GM18867 (cell line): ENCODE data around the gene YIPF2.
"Not testable (repeated sequence)": the region's sequence is repeated elsewhere in the genome, so short reads cannot be mapped to it uniquely, and the experiment has no call there.

Experiments
- ATAC-seq: cut with Tn5 transposase; IDR thresholded peaks from one replicate; pipeline ENCODE4 v1.9.1; 2021; ENCODE audit warnings: mild to moderate bottlenecking, moderate library complexity; ENCODE audit not compliant: unreplicated experiment

YIPF2 gene

DNA sequence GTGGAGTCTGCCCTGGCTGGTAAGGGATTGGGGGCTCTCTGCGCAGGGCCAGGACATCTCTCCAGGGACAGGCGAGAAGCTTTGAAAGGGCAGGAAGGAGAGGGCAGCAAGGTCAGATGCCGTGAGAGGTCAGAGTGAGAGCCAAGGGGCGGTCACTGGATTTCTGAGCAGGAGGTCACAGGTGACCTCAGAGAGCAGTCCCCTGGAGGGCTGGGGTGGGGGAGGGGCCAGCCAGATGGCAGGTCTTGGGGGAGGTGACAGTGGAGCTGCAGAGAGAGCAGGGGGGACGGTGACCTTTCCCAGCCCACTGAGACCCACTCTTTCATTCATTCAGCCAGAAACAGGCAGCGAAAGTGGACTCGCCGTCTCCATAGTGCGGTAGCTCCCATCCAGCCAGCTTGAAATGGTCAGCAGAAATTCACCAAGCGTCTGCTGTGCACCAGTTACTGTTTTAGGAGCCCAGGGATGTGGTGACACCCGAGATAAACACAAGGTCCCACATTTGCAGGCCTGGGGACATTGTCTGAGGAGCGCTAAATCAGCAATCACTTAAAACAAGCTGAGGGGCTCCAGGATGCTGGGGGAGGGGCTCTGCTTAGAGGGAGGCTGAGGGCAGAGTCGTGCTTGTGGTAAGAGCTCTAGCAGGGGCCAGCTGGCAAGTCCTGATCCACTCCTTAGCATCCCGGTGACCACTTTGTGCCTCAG lies 46.9 kb downstream of the YIPF2 start:
- no peak for ATAC-seq

- ATAC-seq: no peak
Observed at GRCh38 chr19:10878253-10878652, 50.2 kb downstream of the YIPF2 start.

GRCh38 chr19:10877608-10878007 lies 50.8 kb downstream of the YIPF2 start:
- ATAC-seq: not testable (repeated sequence)

DNA sequence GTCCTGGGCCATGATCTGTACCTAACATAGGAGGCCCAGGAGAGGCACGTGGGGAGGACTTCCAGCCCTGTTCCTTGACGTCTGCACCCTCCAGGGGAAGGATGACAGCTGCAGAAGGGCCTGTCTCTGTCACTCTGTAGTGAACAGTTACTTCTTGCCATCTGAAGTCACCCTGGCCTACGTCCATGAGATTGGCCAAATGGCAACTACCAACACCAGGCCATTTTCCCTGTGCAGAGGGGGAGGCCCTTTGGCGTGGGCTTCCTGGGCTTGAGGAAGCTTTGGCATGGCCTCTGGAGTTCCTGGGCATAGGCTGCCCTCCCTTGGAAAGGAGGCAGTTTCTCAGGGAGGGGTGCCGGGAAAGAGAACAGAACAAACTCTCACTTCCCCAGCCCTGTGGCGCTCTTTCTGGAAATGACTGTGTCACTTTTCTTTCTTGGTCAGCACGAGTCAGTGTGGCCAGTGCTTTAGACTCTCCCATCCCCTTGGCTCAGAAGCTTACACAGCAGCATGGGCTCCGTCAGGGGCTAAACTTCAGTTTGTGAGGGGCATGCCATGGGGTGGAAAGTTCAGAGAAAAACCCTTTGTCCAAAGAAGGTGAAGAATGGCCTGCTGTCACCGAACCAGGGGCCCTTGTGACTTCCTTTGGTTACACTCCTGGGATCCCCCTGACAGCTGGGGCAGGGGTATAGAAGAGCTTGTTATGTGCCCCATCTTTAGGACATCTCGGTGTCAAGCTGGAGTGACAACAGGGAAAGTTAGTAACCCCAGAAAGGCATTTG lies 51.8 kb downstream of the YIPF2 start:
- peak; percentile 43 for ATAC-seq

GRCh38 chr19:10874024-10874423 lies 54.4 kb downstream of the YIPF2 start:
- no peak for ATAC-seq

GRCh38 chr19:10872546-10873107 lies 55.8 kb downstream of the YIPF2 start:
- no peak for ATAC-seq
